NCI-H526 treated with DMSO at 0.1 percent for 48 hours (cell line): ENCODE data around the gene CCDC81.
"Not testable (repeated sequence)": the region's sequence is repeated elsewhere in the genome, so short reads cannot be mapped to it uniquely, and the experiment has no call there.

Experiments
- DNase-seq: peaks from one replicate; lab custom pipeline; 2025; lab: John Stamatoyannopoulos, UW

The CCDC81 gene

GRCh38 chr11:86374586-86374985 lies at the start of gene CCDC81:
Gene CCDC81 (plus strand): TSS chr11:86374887. CDS start chr11:86375164, 277 bp downstream.
- no peak for DNase-seq

- no peak for DNase-seq
These were observed 39.4 kb upstream of the CCDC81 start for GRCh38 chr11:86335131-86335767.

DNA sequence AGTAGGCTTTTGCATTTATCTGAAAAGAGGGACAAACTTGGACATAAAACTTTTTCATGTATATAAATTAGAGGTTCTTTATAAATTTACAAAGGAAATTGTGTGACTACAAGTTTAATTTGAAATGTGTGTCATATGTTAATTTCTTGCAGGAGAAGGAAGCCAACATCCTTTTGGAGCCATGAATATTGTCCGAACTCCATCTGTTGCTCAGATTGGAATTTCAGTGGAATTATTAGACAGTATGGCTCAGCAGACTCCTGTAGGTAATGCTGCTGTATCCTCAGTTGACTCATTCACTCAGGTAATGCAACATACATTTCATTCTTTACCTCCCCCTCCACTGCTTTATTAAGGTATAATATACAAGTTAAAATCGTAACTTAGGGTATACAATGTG lies 37.5 kb upstream of the CCDC81 start:
- no peak for DNase-seq

- DNase-seq: no peak
These were observed 33.3 kb upstream of the CCDC81 start for GRCh38 chr11:86341382-86341781.

DNA sequence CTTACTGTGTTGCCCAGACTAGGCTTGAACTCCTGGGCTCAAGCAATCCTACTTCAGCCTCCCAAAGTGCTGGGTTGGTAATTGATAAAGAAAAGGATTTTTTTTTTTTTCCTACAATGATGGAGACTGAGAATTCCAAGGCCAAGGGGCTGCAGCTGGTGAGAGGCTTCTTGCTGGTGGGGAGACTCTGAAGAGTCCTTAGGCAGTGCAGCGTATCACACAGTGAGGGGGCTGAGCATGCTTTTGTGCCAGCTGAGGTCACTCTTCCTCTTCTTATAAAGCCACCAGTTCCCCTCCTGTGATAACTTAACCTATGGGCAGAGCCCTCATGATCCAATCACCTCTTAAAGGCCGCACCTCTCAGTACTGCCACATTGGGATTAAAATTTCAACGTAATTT lies 28.2 kb upstream of the CCDC81 start:
- no peak for DNase-seq

- DNase-seq: no peak
These were observed 19.4 kb upstream of the CCDC81 start for GRCh38 chr11:86355256-86355655.

DNA sequence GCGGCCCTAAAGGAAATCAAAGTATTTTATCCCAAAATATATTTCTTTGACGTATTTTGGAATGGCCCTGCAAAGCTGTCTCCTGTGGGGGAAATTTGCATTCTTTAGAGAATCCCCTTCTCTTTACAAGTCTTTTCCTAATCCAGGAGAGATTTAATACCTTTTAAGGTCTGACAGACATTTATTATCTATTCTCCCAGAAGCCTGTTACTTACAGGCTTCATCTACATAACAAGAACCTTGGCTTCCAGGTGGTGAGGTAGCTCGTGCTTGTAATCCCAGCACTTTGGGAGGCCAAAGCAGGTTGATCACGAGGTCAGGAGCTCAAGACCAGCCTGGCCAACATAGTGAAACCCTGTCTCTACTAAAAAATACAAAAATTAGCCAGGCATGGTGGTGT lies 17.3 kb upstream of the CCDC81 start:
- DNase-seq: not testable (repeated sequence)

DNA sequence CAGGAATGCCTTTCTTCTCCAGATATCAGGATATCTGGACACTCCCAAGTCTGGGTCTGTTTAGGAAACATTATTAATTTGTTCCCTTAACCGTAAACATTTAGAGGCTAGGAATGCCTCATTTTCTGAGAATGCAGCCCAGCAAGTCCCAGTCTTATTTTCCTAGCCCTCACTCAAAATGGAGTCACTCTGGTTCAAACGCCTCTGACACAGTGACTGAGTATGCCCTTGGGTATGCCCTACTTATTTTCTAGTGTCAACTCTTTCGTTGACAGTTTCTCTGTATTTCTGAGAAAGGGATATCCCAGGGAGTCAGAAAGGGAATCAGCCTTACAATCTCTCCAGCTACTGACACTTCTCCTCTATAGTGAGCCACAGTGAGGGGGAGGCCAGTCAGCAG lies 16.0 kb upstream of the CCDC81 start:
- DNase-seq: no peak

- peak; percentile 8 for DNase-seq
These were observed 13.8 kb upstream of the CCDC81 start for GRCh38 chr11:86360775-86361395.

- no peak for DNase-seq
These were observed 11.3 kb upstream of the CCDC81 start for GRCh38 chr11:86363424-86363823.

GRCh38 chr11:86365546-86365945 lies 9.1 kb upstream of the CCDC81 start:
- DNase-seq: no peak

DNA sequence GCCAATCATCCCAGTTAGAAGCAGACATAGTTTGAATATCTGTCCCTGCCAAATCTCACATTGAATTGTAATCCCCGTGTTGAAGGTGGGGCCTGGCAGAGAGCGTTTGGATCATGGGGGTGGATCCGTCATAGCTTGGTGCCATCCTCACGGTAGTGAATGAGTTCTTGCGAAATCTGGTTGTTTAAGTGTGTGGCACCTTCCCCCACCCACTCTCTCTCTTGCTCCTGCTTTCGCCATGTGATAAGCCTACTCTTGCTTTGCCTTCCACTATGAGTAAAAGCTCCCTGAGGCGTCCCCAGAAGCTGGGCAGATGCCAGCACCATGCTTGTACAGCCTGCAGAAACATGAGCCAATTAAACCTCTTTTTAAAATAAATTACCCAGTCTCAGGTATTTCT lies 5.0 kb upstream of the CCDC81 start:
- DNase-seq: no peak

DNA sequence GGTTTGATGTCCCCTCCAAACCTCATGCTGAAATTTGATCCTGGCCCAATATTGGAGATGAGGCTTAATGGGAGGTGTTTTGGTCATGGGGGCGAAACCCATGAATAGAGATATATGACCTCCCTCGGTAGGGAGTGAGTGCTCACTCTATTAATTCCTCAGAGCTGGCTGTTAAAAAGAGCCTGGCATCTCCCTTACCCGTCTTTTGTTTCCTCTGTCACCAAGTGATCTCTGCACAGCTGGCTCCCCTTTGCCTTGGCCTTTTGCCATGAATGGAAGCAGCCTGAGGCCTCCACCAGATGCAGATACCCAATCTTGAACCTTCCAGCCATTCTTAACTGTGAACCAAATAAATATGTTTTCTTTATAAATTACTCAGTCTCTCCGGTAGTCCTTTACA lies 4.5 kb upstream of the CCDC81 start:
- no peak for DNase-seq

GRCh38 chr11:86370922-86371594 lies 3.6 kb upstream of the CCDC81 start:
- DNase-seq: no peak

GRCh38 chr11:86372041-86372440 lies 2.6 kb upstream of the CCDC81 start:
- no peak for DNase-seq

- no peak for DNase-seq
These were observed 2.1 kb upstream of the CCDC81 start for GRCh38 chr11:86372586-86372985.

- no peak for DNase-seq
These were observed 618 bp upstream of the CCDC81 start for GRCh38 chr11:86374069-86374468.

DNA sequence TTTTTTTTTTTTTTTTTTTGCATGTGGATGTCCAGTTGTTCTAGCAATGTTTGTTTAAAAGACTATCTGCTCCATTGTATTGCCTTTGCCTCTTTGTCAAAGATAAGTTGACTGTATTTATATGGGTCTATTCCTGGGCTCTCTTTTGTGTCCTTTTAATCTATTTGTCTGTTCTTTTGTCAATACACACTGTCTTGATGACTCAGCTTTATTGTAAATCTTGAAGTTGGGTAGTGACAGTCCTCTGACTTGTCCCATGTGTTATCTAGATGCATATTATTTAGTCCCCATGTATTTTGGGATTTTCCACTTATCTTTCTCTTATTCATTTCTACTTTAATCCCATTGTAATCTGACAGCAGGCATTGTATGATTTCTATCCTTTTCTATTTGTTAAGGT lies 3.3 kb downstream of the CCDC81 start:
- DNase-seq: no peak

DNA sequence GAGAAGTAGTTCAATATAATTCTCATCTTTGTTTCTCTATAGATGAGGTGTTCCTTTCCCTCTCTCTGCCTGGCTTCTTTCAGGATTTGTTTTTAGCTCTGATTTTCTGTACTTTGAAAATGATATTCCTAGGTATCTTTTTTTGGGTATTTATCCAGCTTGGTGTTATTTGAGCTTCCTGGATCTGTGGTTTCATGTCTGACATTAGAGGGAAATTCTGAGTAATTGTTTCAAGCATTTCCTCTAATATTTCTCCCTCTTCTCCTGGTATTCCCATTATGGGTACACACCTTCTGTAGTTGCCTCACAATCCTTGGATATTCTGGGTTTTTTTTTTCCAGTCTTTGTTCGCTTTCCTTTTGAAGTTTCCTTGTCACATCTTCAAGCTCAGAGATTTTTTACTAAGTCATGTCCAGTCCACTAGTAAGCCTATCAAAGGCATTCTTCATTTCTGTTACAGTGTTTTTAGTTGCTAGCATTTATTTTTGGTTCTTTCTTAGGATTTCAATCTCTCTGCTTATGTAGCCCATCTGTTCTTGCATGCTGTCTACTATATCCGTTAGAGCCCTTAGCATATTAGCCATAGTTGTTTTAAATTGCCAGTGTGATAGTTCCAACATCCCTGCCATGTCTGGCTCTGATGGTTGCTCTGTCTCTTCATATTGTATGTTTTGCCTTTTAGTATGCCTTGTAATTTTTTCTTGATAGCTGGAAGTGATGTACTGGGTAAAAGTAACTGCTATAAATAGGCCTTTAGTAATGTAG lies 5.8 kb downstream of the CCDC81 start:
- DNase-seq: no peak

DNA sequence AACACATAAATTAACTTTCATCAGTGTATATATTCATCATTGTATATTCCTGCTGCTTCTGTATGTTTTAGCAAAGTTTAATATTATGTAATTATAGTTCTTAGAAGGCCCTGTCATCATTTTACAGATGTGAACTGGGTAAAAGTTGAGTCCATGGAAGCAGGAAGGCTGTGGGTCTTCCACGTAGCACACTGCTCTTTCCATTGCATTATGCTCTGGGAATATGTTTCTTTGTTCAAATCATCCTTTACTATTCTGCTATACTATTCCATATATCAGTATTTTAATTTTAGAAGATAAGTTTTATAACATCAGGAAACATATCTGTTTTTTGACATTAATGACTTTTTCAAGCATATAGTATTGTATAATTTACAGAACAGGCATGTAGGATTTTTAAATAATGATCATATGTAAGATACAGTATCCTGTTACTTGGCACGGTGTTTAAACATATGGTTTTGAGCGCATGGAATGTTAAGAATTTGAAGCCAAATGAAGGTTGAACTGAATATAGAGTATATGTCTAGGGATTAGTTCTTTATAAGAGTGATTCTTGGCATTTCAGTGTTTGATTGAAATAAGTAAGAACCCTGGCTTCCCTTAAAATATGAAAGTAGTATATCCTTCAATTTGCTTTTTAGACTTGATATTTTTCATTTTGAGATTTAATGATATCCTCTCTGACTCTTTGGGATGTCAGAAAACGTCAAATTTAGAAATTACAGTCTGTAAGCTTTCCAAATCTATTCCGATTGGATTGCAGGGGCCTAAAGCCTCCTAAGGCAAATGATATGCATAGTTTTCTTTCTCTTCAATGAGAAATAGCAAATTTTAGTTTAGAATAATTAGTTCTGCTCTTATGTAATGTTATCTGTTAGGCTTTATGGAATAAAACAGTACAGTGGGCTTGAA lies 8.6 kb downstream of the CCDC81 start:
- no peak for DNase-seq

- no peak for DNase-seq
These were observed 11.6 kb downstream of the CCDC81 start for GRCh38 chr11:86386283-86386682.

- DNase-seq: no peak
These were observed 12.1 kb downstream of the CCDC81 start for GRCh38 chr11:86386746-86387145.
